H1 (cell line): Measurements from ENCODE around the gene INTS7. TPM values are rescaled to one million over a fixed set of nuclear protein-coding genes. Genes with fewer than 3 reads are reported as not detected.

Source experiments
- CTCF ChIA-PET: fragments of 300-600 bp; sonication (Branson Sonifier 250); formaldehyde crosslinking; loops from one replicate; lab custom pipeline; 2021; ENCODE audit not compliant: partially characterized antibody; lab: Charles Lee
- POLR2A ChIA-PET: fragments of 300-600 bp; sonication (Branson Sonifier 250); formaldehyde crosslinking; loops from one replicate; lab custom pipeline; 2021; ENCODE audit warnings: inconsistent platforms; ENCODE audit not compliant: partially characterized antibody; lab: Charles Lee
- DNase-seq, 2 experiments: peaks; one replicate each; pipeline versions ENCODE4 v3.0.0 to v3.0.0-alpha.2; 2010 to 2022; ENCODE audit warnings: low spot score in 2 of 2, low read depth in 1 of 2, mixed read lengths in 1 of 2
- FAIRE-seq: peaks from 2 replicates; lab custom pipeline; 2011; peaks lifted over from hg19 to GRCh38; lab: Jason Lieb, UNC
- H2AFZ ChIP-seq: 2 replicates; pipeline ENCODE4 v1.8.1; 2012; ENCODE audit warnings: low read length, inconsistent platforms
- H2AK5ac ChIP-seq: 2 replicates; pipeline ENCODE4 v1.6.1; 2013; ENCODE audit warnings: low read depth, low read length
- H2BK120ac ChIP-seq: replicated peaks from 2 replicates; pipeline ENCODE3; 2013; ENCODE audit warnings: low read depth, low read length, inconsistent platforms
- H2BK12ac ChIP-seq: 2 replicates; pipeline ENCODE4 v1.6.1; 2013; ENCODE audit warnings: low read depth, low read length
- H2BK15ac ChIP-seq: 2 replicates; pipeline ENCODE4 v1.6.1; 2013; ENCODE audit warnings: low read length
- H2BK20ac ChIP-seq: 2 replicates; pipeline ENCODE4 v1.6.1; 2013; ENCODE audit warnings: low read length
- H2BK5ac ChIP-seq: 2 replicates; pipeline ENCODE4 v1.6.1; 2013; ENCODE audit warnings: low read depth, low read length
- H3K14ac ChIP-seq: 2 replicates; pipeline ENCODE4 v1.6.1; 2013; ENCODE audit warnings: inconsistent platforms; ENCODE audit not compliant: insufficient read length
- H3K18ac ChIP-seq: 2 replicates; pipeline ENCODE4 v1.6.1; 2013; ENCODE audit warnings: low read length; ENCODE audit errors: extremely low read depth
- H3K23ac ChIP-seq: 2 replicates; pipeline ENCODE4 v1.6.1; 2013; ENCODE audit warnings: inconsistent platforms; ENCODE audit not compliant: insufficient read length
- H3K23me2 ChIP-seq: 2 replicates; pipeline ENCODE4 v1.6.1; 2013; ENCODE audit warnings: low read depth, low read length
- H3K27ac ChIP-seq: 2 replicates; pipeline ENCODE4 v1.6.1; 2011; ENCODE audit warnings: low read depth, low read length, inconsistent platforms
- H3K27me3 ChIP-seq, 4 experiments: replicated peaks in 1 of 4; 1 replicate in 1 of 4; 2 replicates in 3 of 4; pipeline versions ENCODE4 v1.6.1 to v1.8.1; 2011 to 2013; ENCODE audit warnings: low read length in 3 of 4, mild to moderate bottlenecking in 3 of 4, inconsistent platforms in 2 of 4, mixed read lengths in 2 of 4, moderate library complexity in 1 of 4; ENCODE audit not compliant: control insufficient read depth in 3 of 4, insufficient read depth in 3 of 4; ENCODE audit errors: extremely low read depth in 1 of 4
- H3K36me3 ChIP-seq, 4 experiments: 2 replicates each; pipeline versions ENCODE4 v1.6.1 to v1.8.1; 2011 to 2013; ENCODE audit warnings: mild to moderate bottlenecking in 4 of 4, low read length in 3 of 4, moderate library complexity in 2 of 4, control low read depth in 1 of 4, inconsistent platforms in 1 of 4; ENCODE audit not compliant: insufficient read depth in 4 of 4, control insufficient read depth in 2 of 4
- H3K4ac ChIP-seq: replicated peaks from 2 replicates; pipeline ENCODE3; 2013; ENCODE audit warnings: low read length, low read depth, mixed read lengths, inconsistent platforms; ENCODE audit not compliant: insufficient read length
- H3K4me1 ChIP-seq, 4 experiments: replicated peaks in 1 of 4; 1 replicate in 1 of 4; 2 replicates in 3 of 4; pipeline versions ENCODE4 v1.6.1 to v1.8.1; 2011 to 2013; ENCODE audit warnings: low read length in 3 of 4, inconsistent platforms in 2 of 4, mixed read lengths in 1 of 4; ENCODE audit not compliant: insufficient read depth in 4 of 4, control insufficient read depth in 3 of 4
- H3K4me2 ChIP-seq, 2 experiments: 2 replicates each; pipeline versions ENCODE4 v1.6.1 to v1.8.1; 2011 to 2013; ENCODE audit warnings: low read depth in 2 of 2, low read length in 2 of 2, control low read depth in 1 of 2, inconsistent platforms in 1 of 2, mild to moderate bottlenecking in 1 of 2; ENCODE audit not compliant: insufficient read depth in 1 of 2
- H3K4me3 ChIP-seq, 4 experiments: fragments of 200-600, 300-600 bp in 1 of 4; sonication (generic), shearing (Covaris generic), sonication (Bioruptor Twin) in 1 of 4; 2 replicates each; pipeline versions ENCODE4 v1.5.1 to v1.8.1; 2011 to 2016; ENCODE audit warnings: low read length in 4 of 4, low read depth in 3 of 4, control low read depth in 2 of 4, inconsistent platforms in 2 of 4, mild to moderate bottlenecking in 2 of 4, mixed read lengths in 1 of 4, moderate library complexity in 1 of 4; ENCODE audit not compliant: insufficient read depth in 2 of 4; ENCODE audit errors: extremely low read depth in 1 of 4
- H3K56ac ChIP-seq: replicated peaks from 2 replicates; pipeline ENCODE3; 2013; ENCODE audit warnings: low read depth, mild to moderate bottlenecking, mixed read lengths, low read length, inconsistent platforms; ENCODE audit not compliant: insufficient read length
- H3K79me1 ChIP-seq: 2 replicates; pipeline ENCODE4 v1.6.1; 2013; ENCODE audit warnings: low read depth, low read length, control low read depth
- H3K79me2 ChIP-seq, 2 experiments: 2 replicates each; pipeline versions ENCODE4 v1.6.1 to v1.8.1; 2012 to 2013; ENCODE audit warnings: low read length in 2 of 2, mild to moderate bottlenecking in 2 of 2, inconsistent platforms in 1 of 2; ENCODE audit not compliant: insufficient read depth in 2 of 2, control insufficient read depth in 1 of 2
- H3K9ac ChIP-seq, 4 experiments: replicated peaks in 1 of 4; 1 replicate in 1 of 4; 2 replicates in 3 of 4; pipeline versions ENCODE4 v1.6.1 to v1.8.1; 2011 to 2013; ENCODE audit warnings: low read depth in 3 of 4, low read length in 3 of 4, control low read depth in 2 of 4, mild to moderate bottlenecking in 2 of 4, moderate library complexity in 2 of 4, inconsistent platforms in 1 of 4; ENCODE audit errors: extremely low read depth in 1 of 4
- H3K9me3 ChIP-seq, 2 experiments: 2 replicates each; pipeline versions ENCODE4 v1.6.1 to v1.8.1; 2012 to 2013; ENCODE audit warnings: mild to moderate bottlenecking in 2 of 2, moderate library complexity in 2 of 2, control low read depth in 1 of 2, inconsistent platforms in 1 of 2, low read depth in 1 of 2, low read length in 1 of 2, mixed read lengths in 1 of 2; ENCODE audit not compliant: insufficient read depth in 2 of 2
- H4K20me1 ChIP-seq, 2 experiments: replicated peaks in 1 of 2; 2 replicates each; pipeline versions ENCODE3 to v1.8.1; 2011 to 2013; ENCODE audit warnings: inconsistent platforms in 2 of 2, low read length in 2 of 2, mild to moderate bottlenecking in 1 of 2; ENCODE audit not compliant: insufficient read depth in 2 of 2, control insufficient read depth in 1 of 2
- H4K5ac ChIP-seq: 2 replicates; pipeline ENCODE4 v1.6.1; 2013; ENCODE audit warnings: low read length, low read depth, mixed read lengths, inconsistent platforms; ENCODE audit not compliant: insufficient read length
- H4K8ac ChIP-seq: 2 replicates; pipeline ENCODE4 v1.8.0; 2013; ENCODE audit warnings: mild to moderate bottlenecking, moderate library complexity, low read length, inconsistent platforms; ENCODE audit not compliant: insufficient read depth; ENCODE audit errors: extremely low read depth
- H4K91ac ChIP-seq: replicated peaks from 2 replicates; pipeline ENCODE3; 2013; ENCODE audit warnings: low read length, mixed read lengths, inconsistent platforms; ENCODE audit not compliant: insufficient read length
- BCL11A ChIP-seq, 2 experiments: IDR thresholded peaks; one replicate each; pipeline ENCODE4 v1.6.1; 2011; ENCODE audit warnings: low read depth in 2 of 2, low read length in 2 of 2, mild to moderate bottlenecking in 2 of 2
- EGR1 ChIP-seq: IDR thresholded peaks from 2 replicates; pipeline ENCODE4 v1.6.1; 2011; ENCODE audit warnings: low read depth, low read length, borderline replicate concordance
- EP300 ChIP-seq, 2 experiments: IDR thresholded peaks; 1 replicate in 1 of 2; 2 replicates in 1 of 2; pipeline ENCODE4 v1.6.1; 2011 to 2012; ENCODE audit warnings: low read depth in 2 of 2, low read length in 2 of 2, mild to moderate bottlenecking in 2 of 2, borderline replicate concordance in 1 of 2, inconsistent platforms in 1 of 2, moderate library complexity in 1 of 2
- RBBP5 ChIP-seq: IDR thresholded peaks from 2 replicates; pipeline ENCODE4 v1.7.1; 2012; ENCODE audit warnings: low read depth, mild to moderate bottlenecking, inconsistent platforms, low read length, moderate library complexity, borderline replicate concordance
- SP1 ChIP-seq: IDR thresholded peaks from 2 replicates; pipeline ENCODE4 v1.6.1; 2011; ENCODE audit warnings: low read depth, low read length
- SP4 ChIP-seq: IDR thresholded peaks from 2 replicates; pipeline ENCODE4 v1.6.1; 2012; ENCODE audit warnings: low read length, inconsistent platforms
- WGBS, 2 experiments: shearing (Covaris generic) in 1 of 2; methylation state at CpG; one replicate each; pipeline versions ENCODE4 v1.1.6 to v1.1.7; 2013 to 2015; ENCODE audit warnings: low lambda C conversion rate in 2 of 2, mixed read lengths in 2 of 2, inconsistent platforms in 1 of 2, low coverage in 1 of 2, missing lambda C conversion rate in 1 of 2; ENCODE audit not compliant: insufficient replicate concordance in 2 of 2, insufficient coverage in 1 of 2, insufficient read length in 1 of 2; ENCODE audit errors: extremely low coverage in 1 of 2, missing lambda C conversion rate in 1 of 2; 5-methylcytosine and 5-hydroxymethylcytosine counted together
- polyA plus RNA-seq, 7 experiments: library from polyadenylated mRNA; depleted of rRNA in 3 of 7; stranded (reverse) in 5 of 7; unstranded in 2 of 7; fragments of >200 nt in 5 of 7; fragments of 200-250 nt in 2 of 7; gene quantifications; 1 replicate in 5 of 7; 2 replicates in 1 of 7; 4 replicates in 1 of 7; pipeline versions ENCODE4 v1.2.1 to v1.2.3, GENCODE V29; 2011 to 2013; ENCODE audit warnings: missing spikeins in 2 of 7, mixed read lengths in 2 of 7
- total RNA-seq: library from RNA; stranded (reverse); fragmentation: NEBNext Ultra II Directional; extraction: Animal tissue kit (Norgen Biotek cat#: 25700); gene quantifications from 2 replicates; pipeline ENCODE4 v1.2.1, GENCODE V29; 2021

INTS7 gene
- total and polyA plus RNA-seq, 2 of the 8 experiments (the other 6 are each of a cell fraction or from before 2014, with no cell fraction given) = 15.2 to 22.4 TPM

DNA sequence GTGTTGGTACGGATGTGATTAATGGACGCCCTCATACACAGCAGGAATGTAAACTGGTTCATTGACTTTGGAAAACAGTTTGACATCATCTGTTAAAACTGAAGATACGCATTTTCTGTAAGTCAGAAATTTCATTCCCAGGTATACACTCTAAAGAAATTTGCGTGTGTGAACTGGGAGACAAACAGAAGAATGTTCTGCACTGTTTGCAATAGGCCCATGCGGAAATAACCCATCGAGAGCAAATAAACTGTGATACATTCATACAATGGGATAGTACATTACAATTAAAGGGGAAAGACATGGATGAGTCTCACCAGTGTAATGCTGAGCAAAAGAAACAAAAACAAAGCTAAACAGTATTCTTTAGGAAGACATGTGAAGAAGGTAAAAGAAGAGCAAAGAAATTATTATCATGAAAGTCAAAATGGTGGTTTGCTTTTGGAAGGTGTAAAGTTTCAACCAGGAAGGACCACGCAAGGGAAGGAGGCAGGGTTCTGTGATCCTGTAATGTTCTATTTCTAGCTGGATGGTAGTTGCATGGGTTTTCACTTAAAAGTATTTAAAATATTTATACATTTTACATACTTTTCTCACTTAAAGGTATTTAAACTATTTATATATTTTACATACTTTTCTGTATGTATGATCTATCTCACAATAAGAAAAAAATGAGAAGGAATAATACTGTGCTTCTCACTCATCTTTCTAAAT is 30.3 kb downstream of the INTS7 start:
- Histone ChIP-seq H3K27ac (no peak overlapping the region), H3K27me3 (no peaks in the 10 kb centered on the region), H4K20me1 (peaks cover 0 to 2% of the 10 kb centered on the region in 2 experiments), H3K9me3 (no peaks in the 10 kb centered on the region), H4K5ac (no peak overlapping the region), H3K18ac (no peak overlapping the region), H2BK5ac (no peak overlapping the region), H3K79me1 (no peaks in the 10 kb centered on the region), H3K36me3 (peaks cover 0 to 16% (median 9%) of the 10 kb centered on the region in 4 experiments; a peak in 6 of 8 replicates), H3K56ac (no peak overlapping the region), H2BK15ac (no peak overlapping the region), H3K4me2 (no peak overlapping the region), H4K8ac (no peak overlapping the region), H3K79me2 (no peaks in the 10 kb centered on the region), H3K4me1 (no peaks in the 10 kb centered on the region), H3K23ac (no peak overlapping the region), H2BK12ac (no peak overlapping the region), H2AFZ (no peak overlapping the region), H2AK5ac (no peak overlapping the region), H3K23me2 (no peaks in the 10 kb centered on the region), H3K4ac (no peak overlapping the region), H2BK20ac (no peak overlapping the region), H3K4me3 (no peak overlapping the region), H2BK120ac (no peak overlapping the region), H3K14ac (no peak overlapping the region), H4K91ac (no peak overlapping the region), H3K9ac (no peak overlapping the region)
- DNase-seq (no peak), FAIRE-seq (no peak)
- ChIA-PET CTCF (interaction anchor here (0.6 to 1.3 kb wide), 2 partner anchors 29 to 269 kb away, joined by 3 to 7 read pairs; partner anchors contain the start of genes DTL and INTS7), POLR2A (no interaction called here)
- 92% methylated on average over 7 of the region's 7 CpGs; no CpG with 5 or more reads in 1 of the 2 experiments for WGBS, 2 experiments
- no peak for TF ChIP-seq BCL11A (IDR thresholded peaks at IDR 0.05; ENCODE audit: low read depth in 2 of 2, low read length in 2 of 2)
- TF ChIP-seq RBBP5 = no peak
- no peak for TF ChIP-seq EP300 (IDR thresholded peaks at IDR 0.05; ENCODE audit: borderline replicate concordance in 1 of 2, low read depth in 2 of 2, low read length in 2 of 2)
- no peak for TF ChIP-seq SP4
- no peak for TF ChIP-seq SP1
- no peak for TF ChIP-seq EGR1
